Neural cell (in vitro differentiated cells): Measurements from ENCODE around the gene EHBP1. TPM values are rescaled to one million over a fixed set of nuclear protein-coding genes. Genes with fewer than 3 reads are reported as not detected.

Source experiments
- H2AFZ ChIP-seq: fragments of 200-600, 300-800 bp; sonication (generic), shearing (Covaris generic); 2 replicates; pipeline ENCODE4 v1.6.0; 2014; ENCODE audit warnings: low read depth, mild to moderate bottlenecking, antibody characterized with exemption, low read length, moderate library complexity
- H3F3A ChIP-seq: fragments of 200-600 bp; shearing (Covaris generic); 2 replicates; pipeline ENCODE4 v1.6.1; 2016; ENCODE audit warnings: mild to moderate bottlenecking, moderate library complexity, mixed read lengths, antibody characterized with exemption, low read length; ENCODE audit not compliant: insufficient read depth, poor library complexity, severe bottlenecking
- H3K27ac ChIP-seq: fragments of 200-600, 300-800 bp; sonication (generic), shearing (Covaris generic); 2 replicates; pipeline ENCODE4 v1.5.1; 2014; ENCODE audit warnings: mild to moderate bottlenecking, low read length, moderate library complexity
- H3K27me3 ChIP-seq: fragments of 300-800, 200-600 bp; sonication (generic), shearing (Covaris generic); 2 replicates; pipeline ENCODE4 v1.6.0; 2014; ENCODE audit warnings: mild to moderate bottlenecking, low read depth, low read length, moderate library complexity; ENCODE audit not compliant: insufficient read depth
- H3K36me3 ChIP-seq: fragments of 300-800, 200-600 bp; sonication (generic), shearing (Covaris generic); 2 replicates; pipeline ENCODE4 v1.5.1; 2014; ENCODE audit warnings: mild to moderate bottlenecking, antibody characterized with exemption, low read length, moderate library complexity; ENCODE audit not compliant: insufficient read depth
- H3K4me2 ChIP-seq: fragments of 300-800, 200-600 bp; sonication (generic), shearing (Covaris generic); 2 replicates; pipeline ENCODE4 v1.6.0; 2014; ENCODE audit warnings: mild to moderate bottlenecking, low read length
- H3K4me3 ChIP-seq: fragments of 300-800, 200-600 bp; sonication (generic), shearing (Covaris generic); 2 replicates; pipeline ENCODE4 v1.5.1; 2014; ENCODE audit warnings: mild to moderate bottlenecking, low read length, moderate library complexity
- H3K79me2 ChIP-seq: fragments of 200-600 bp; shearing (Covaris generic); replicated peaks from 2 replicates; pipeline ENCODE4 v1.6.0; 2014; ENCODE audit warnings: mild to moderate bottlenecking, low read length, moderate library complexity; ENCODE audit not compliant: insufficient read depth
- H3K9ac ChIP-seq: fragments of 300-800, 200-600 bp; sonication (generic), shearing (Covaris generic); 2 replicates; pipeline ENCODE4 v1.6.1; 2016; ENCODE audit warnings: mild to moderate bottlenecking, low read length, mixed read lengths
- H3K9me2 ChIP-seq: fragments of 200-600 bp; shearing (Covaris generic); 2 replicates; pipeline ENCODE4 v1.6.1; 2016; ENCODE audit warnings: mild to moderate bottlenecking, low read length, mixed read lengths; ENCODE audit not compliant: insufficient read depth
- H3K9me3 ChIP-seq: fragments of 200-600, 300-800 bp; sonication (generic), shearing (Covaris generic); 2 replicates; pipeline ENCODE4 v1.6.1; 2016; ENCODE audit warnings: mild to moderate bottlenecking, mixed run types, low read length, moderate library complexity, mixed read lengths
- H4K20me1 ChIP-seq: fragments of 200-600 bp; shearing (Covaris generic); 2 replicates; pipeline ENCODE4 v1.6.1; 2016; ENCODE audit warnings: mild to moderate bottlenecking, mixed run types; ENCODE audit not compliant: insufficient read depth
- CTCF ChIP-seq: fragments of 450-650 bp; IDR thresholded peaks from 2 replicates; pipeline ENCODE4 v1.5.1; 2014; ENCODE audit warnings: antibody characterized with exemption, mild to moderate bottlenecking, moderate library complexity; ENCODE audit not compliant: poor library complexity, severe bottlenecking
- EP300 ChIP-seq: fragments of 450-650 bp; conservative IDR thresholded peaks from 2 replicates; pipeline ENCODE4 v1.6.1; 2014; ENCODE audit warnings: antibody characterized with exemption, mild to moderate bottlenecking, moderate library complexity; ENCODE audit not compliant: poor library complexity, severe bottlenecking
- EZH2 ChIP-seq: fragments of 200-600, 300-800 bp; shearing (Covaris generic), sonication (generic); IDR thresholded peaks from 2 replicates; pipeline ENCODE4 v1.6.1; 2014; ENCODE audit warnings: antibody characterized with exemption, low read length, borderline replicate concordance, mild to moderate bottlenecking; ENCODE audit not compliant: insufficient read depth, poor library complexity, severe bottlenecking
- MXI1 ChIP-seq: fragments of 450-650 bp; conservative IDR thresholded peaks from 2 replicates; pipeline ENCODE4 v1.6.1; 2014; ENCODE audit warnings: antibody characterized with exemption, mild to moderate bottlenecking; ENCODE audit not compliant: poor library complexity, severe bottlenecking
- POLR2AphosphoS5 ChIP-seq: IDR thresholded peaks from 2 replicates; pipeline ENCODE4 v1.6.1; 2012
- RAD21 ChIP-seq: fragments of 450-650 bp; conservative IDR thresholded peaks from 2 replicates; pipeline ENCODE4 v1.6.1; 2014; ENCODE audit warnings: antibody characterized with exemption, mild to moderate bottlenecking, moderate library complexity
- REST ChIP-seq: IDR thresholded peaks from 2 replicates; pipeline ENCODE4 v1.6.1; 2012; ENCODE audit warnings: borderline replicate concordance
- SMC3 ChIP-seq: fragments of 450-650 bp; conservative IDR thresholded peaks from 2 replicates; pipeline ENCODE4 v1.6.1; 2014; ENCODE audit warnings: antibody characterized with exemption, mild to moderate bottlenecking, moderate library complexity; ENCODE audit not compliant: poor library complexity
- TAF1 ChIP-seq: IDR thresholded peaks from 2 replicates; pipeline ENCODE4 v1.6.1; 2012; ENCODE audit warnings: low read depth
- polyA plus RNA-seq: library from polyadenylated mRNA; depleted of rRNA; stranded (reverse); fragments of >200 nt; gene quantifications from 2 replicates; pipeline ENCODE4 v1.2.3, GENCODE V29; 2014

Gene EHBP1
- polyA plus RNA-seq, 1 donor from 2014 or later, result 52.6 TPM

- no peak overlapping the region for H3K4me3 ChIP-seq
- no peaks in the 10 kb centered on the region for H3K9me2 ChIP-seq
- TF ChIP-seq MXI1 (no peak), CTCF (no peak), POLR2AphosphoS5 (no peak), RAD21 (no peak), REST (no peak), EP300 (no peak), EZH2 (no peak), SMC3 (no peak), TAF1 (no peak)
- no peak overlapping the region for H2AFZ ChIP-seq
- H3F3A ChIP-seq, result no peaks in the 10 kb centered on the region
- no peaks in the 10 kb centered on the region for H3K79me2 ChIP-seq
- H4K20me1 ChIP-seq, result no peaks in the 10 kb centered on the region
- no peaks in the 10 kb centered on the region for H3K27me3 ChIP-seq
- H3K9ac ChIP-seq, result no peak overlapping the region
- H3K27ac ChIP-seq, result no peak overlapping the region
- peaks cover 5% of the 10 kb centered on the region for H3K36me3 ChIP-seq
- no peaks in the 10 kb centered on the region for H3K9me3 ChIP-seq
- H3K4me2 ChIP-seq, result no peak overlapping the region
Measured at GRCh38 chr2:62765619-62766376, 60.3 kb downstream of the EHBP1 start.

- Histone ChIP-seq H3K9me2 (no peaks in the 10 kb centered on the region), H3K27me3 (no peaks in the 10 kb centered on the region), H3K4me2 (no peak overlapping the region)
Measured at GRCh38 chr2:62768615-62769014, 63.1 kb downstream of the EHBP1 start.

More at GRCh38 chr2:62768615-62769014, 63.1 kb downstream of the EHBP1 start:
- H3K4me3 ChIP-seq, result no peak overlapping the region
- H3F3A ChIP-seq, result no peaks in the 10 kb centered on the region
- TF ChIP-seq MXI1 (no peak), EP300 (no peak), REST (no peak), EZH2 (no peak), SMC3 (no peak), CTCF (no peak), RAD21 (no peak), TAF1 (no peak), POLR2AphosphoS5 (no peak)
- peaks cover 5% of the 10 kb centered on the region for H3K36me3 ChIP-seq
- H3K9me3 ChIP-seq, result no peaks in the 10 kb centered on the region
- no peak overlapping the region for H3K27ac ChIP-seq
- H2AFZ ChIP-seq, result no peak overlapping the region
- no peaks in the 10 kb centered on the region for H3K79me2 ChIP-seq
- H4K20me1 ChIP-seq, result no peaks in the 10 kb centered on the region
- no peak overlapping the region for H3K9ac ChIP-seq
